Regular cardiac myocyte (primary cell): ENCODE results near the gene NMNAT1. TPM values are rescaled to one million over a fixed set of nuclear protein-coding genes. Genes with fewer than 3 reads are reported as not detected.

Experiments
- total RNA-seq: library from RNA; depleted of rRNA; stranded (reverse); fragments of >200 nt; gene quantifications from 2 replicates; pipeline ENCODE4 v1.2.3, GENCODE V29; 2014

Gene NMNAT1
- total RNA-seq = 19.9 and 20.6 TPM in 2 replicates

GRCh38 chr1:9942939-9943788, at the start of gene NMNAT1, which contains the start of gene LZIC:
TSS of gene NMNAT1 (plus strand) at chr1:9943475. CDS start at chr1:9972074, 28,599 bp downstream.
TSS of gene LZIC (minus strand) at chr1:9943391. CDS start at chr1:9936619, 6,772 bp downstream.

GRCh38 chr1:9910076-9910422, 33.2 kb upstream of the NMNAT1 start, which contains the start of gene CTNNBIP1:
TSS of gene CTNNBIP1 (minus strand) at chr1:9910269. CDS start at chr1:9872064, 38,205 bp downstream.

GRCh38 chr1:9996624-9997582, 53.6 kb downstream of the NMNAT1 start, which contains the start of gene RBP7:
TSS of gene RBP7 (plus strand) at chr1:9997228. CDS start at chr1:9997259, 31 bp downstream.

GRCh38 chr1:10032590-10033358, 89.5 kb downstream of the NMNAT1 start, which contains the start of gene UBE4B:
TSS of gene UBE4B (plus strand) at chr1:10032958. CDS start at chr1:10033671, 713 bp downstream.

Other genes with a start within 250 kb of the NMNAT1 start
- 83.4 and 92.7 TPM in 2 replicates for gene CLSTN1, start 119.5 kb upstream of the NMNAT1 start, total RNA-seq
- gene CTNNBIP1, start 33.2 kb upstream of the NMNAT1 start, total RNA-seq = 20.5 and 20.9 TPM in 2 replicates
- gene LZIC, start 84 bp upstream of the NMNAT1 start, total RNA-seq = 28.8 and 41.8 TPM in 2 replicates
- not detected in 2 replicates for gene RBP7, start 53.8 kb downstream of the NMNAT1 start, total RNA-seq
- 19.4 and 21.5 TPM in 2 replicates for gene UBE4B, start 89.5 kb downstream of the NMNAT1 start, total RNA-seq